ENCODE results near the gene SH3GLB2. TPM values are rescaled to one million over a fixed set of nuclear protein-coding genes. Genes with fewer than 3 reads are reported as not detected.
"Not testable (repeated sequence)": the region's sequence is repeated elsewhere in the genome, so short reads cannot be mapped to it uniquely, and the experiment has no call there.

SH3GLB2 gene
- total RNA-seq, 1 donor from 2014 or later = 88.4 TPM

GRCh38 chr9:128972956-128973355 lies 55.2 kb downstream of the SH3GLB2 start:
- intact Hi-C loops (cut with DNase I) = no loop called here
- Histone ChIP-seq H3K27ac (no peak overlapping the region), H3K36me3 (peaks cover 96% of the 10 kb centered on the region), H3K4me1 (no peaks in the 10 kb centered on the region), H3K9me3 (no peaks in the 10 kb centered on the region), H3K4me3 (no peak overlapping the region), H3K27me3 (no peaks in the 10 kb centered on the region)
- no peak for TF ChIP-seq CTCF (IDR thresholded peaks at IDR 0.05)
- DNase-seq (no peak), ATAC-seq (no peak)

- no peak for TF ChIP-seq CTCF (IDR thresholded peaks at IDR 0.05)
- ATAC-seq (no peak), DNase-seq (no peak)
- intact Hi-C loops (cut with DNase I) = loop anchor here (10.0 kb wide), 1 partner anchor 365 kb away; no protein-coding TSS in a partner anchor
- H3K36me3 ChIP-seq = peaks cover 74% of the 10 kb centered on the region
- no peaks in the 10 kb centered on the region for H3K9me3 ChIP-seq
- H3K4me1 ChIP-seq = no peaks in the 10 kb centered on the region
- no peak overlapping the region for H3K27ac ChIP-seq
- no peaks in the 10 kb centered on the region for H3K27me3 ChIP-seq
- no peak overlapping the region for H3K4me3 ChIP-seq
Measured at GRCh38 chr9:128969491-128969890, 58.6 kb downstream of the SH3GLB2 start.

DNA sequence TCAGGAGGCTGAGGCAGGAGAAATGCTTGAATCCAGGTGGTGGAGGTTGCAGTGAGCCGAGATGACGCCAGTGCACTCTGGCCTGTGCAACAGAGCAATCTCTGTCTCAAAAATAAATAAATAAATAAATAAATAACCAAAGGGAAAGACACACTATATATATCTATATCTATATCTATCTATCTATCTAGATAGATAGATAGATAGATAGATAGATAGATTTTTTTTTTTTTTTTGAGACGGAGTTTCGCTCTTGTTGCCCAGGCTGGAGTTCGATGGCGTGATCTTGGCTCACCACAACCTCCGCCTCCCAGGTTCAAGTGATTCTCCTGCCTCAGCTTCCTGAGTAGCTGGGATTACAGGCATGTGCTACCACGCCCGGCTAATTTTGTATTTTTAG lies 66.7 kb downstream of the SH3GLB2 start:
- H3K4me1 ChIP-seq, H3K9me3 ChIP-seq, DNase-seq, H3K27me3 ChIP-seq, H3K4me3 ChIP-seq, H3K27ac ChIP-seq, ATAC-seq: not testable (repeated sequence)
- intact Hi-C loops (cut with DNase I) = loop anchor here (10.0 kb wide), 1 partner anchor 357 kb away; no protein-coding TSS in a partner anchor
- H3K36me3 ChIP-seq = peaks cover 81% of the 10 kb centered on the region

Other genes starting within 250 kb of the SH3GLB2 start
- gene TBC1D13, start 241.1 kb downstream of the SH3GLB2 start, total RNA-seq = 27.1 TPM
- 18.6 TPM for gene ENDOG, start 209.8 kb downstream of the SH3GLB2 start, total RNA-seq
- 45.8 TPM for gene SPOUT1, start 198.5 kb downstream of the SH3GLB2 start, total RNA-seq
- 6.6 TPM for gene KYAT1, start 146.4 kb downstream of the SH3GLB2 start, total RNA-seq
- gene LRRC8A, start 146.2 kb downstream of the SH3GLB2 start, total RNA-seq = 68.1 TPM
- 46.5 TPM for gene PHYHD1, start 107.3 kb downstream of the SH3GLB2 start, total RNA-seq
- 15.5 TPM for gene DOLK, start 80.7 kb downstream of the SH3GLB2 start, total RNA-seq
- 49.6 TPM for gene NUP188, start 80.6 kb downstream of the SH3GLB2 start, total RNA-seq
- 20.7 TPM for gene MIGA2, start 8.3 kb upstream of the SH3GLB2 start, total RNA-seq
- gene DOLPP1, start 52.8 kb upstream of the SH3GLB2 start, total RNA-seq = 13.2 TPM
- 22.8 TPM for gene CRAT, start 82.5 kb upstream of the SH3GLB2 start, total RNA-seq
- 115 TPM for gene PTPA, start 83.1 kb upstream of the SH3GLB2 start, total RNA-seq
- gene IER5L, start 149.9 kb upstream of the SH3GLB2 start, total RNA-seq = 9.6 TPM